Measurements from ENCODE around the gene SORD. TPM values are rescaled to one million over a fixed set of nuclear protein-coding genes. Genes with fewer than 3 reads are reported as not detected.
"Not testable (repeated sequence)": the region's sequence is repeated elsewhere in the genome, so short reads cannot be mapped to it uniquely, and the experiment has no call there.

Gene SORD
- total RNA-seq, 1 donor from 2014 or later: 15.5 TPM

DNA sequence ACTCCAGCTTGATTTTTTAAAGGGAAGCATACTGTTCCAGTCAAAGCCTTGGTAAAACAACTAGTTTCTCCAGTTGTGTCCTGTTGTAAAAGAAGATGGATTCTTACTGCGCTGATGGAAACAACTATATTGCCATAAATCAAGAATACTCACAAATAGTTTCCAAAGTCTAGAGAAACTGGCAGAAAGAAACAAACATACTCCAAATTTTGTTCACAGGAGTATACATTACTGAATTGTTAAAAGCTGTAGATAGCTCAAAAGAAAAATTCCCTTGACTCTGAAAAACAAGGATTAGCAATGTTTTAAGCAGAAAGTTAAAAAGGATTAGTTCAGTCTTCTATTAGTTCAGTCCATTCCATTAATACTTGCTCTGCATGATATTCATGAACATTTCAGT is 27.6 kb downstream of the SORD start:
- H3K27me3 Mint-ChIP-seq: no peaks in the 10 kb centered on the region
- no peak overlapping the region for H3K27ac Mint-ChIP-seq
- intact Hi-C loops (cut with micrococcal nuclease): no loop called here
- ATAC-seq (ENCODE audit: low read depth) (no peak), DNase-seq (no peak)
- CTCF ChIA-PET: interaction anchor here (1.8 kb wide), 1 partner anchor 67 kb away, joined by 6 read pairs; no protein-coding TSS in a partner anchor
- H3K4me3 Mint-ChIP-seq: no peak overlapping the region
- peaks cover 30% of the 10 kb centered on the region for H3K4me1 Mint-ChIP-seq
- peaks cover 12% of the 10 kb centered on the region for H3K36me3 Mint-ChIP-seq (ENCODE audit: low read depth)
- TF ChIP-seq, protein P1, sequence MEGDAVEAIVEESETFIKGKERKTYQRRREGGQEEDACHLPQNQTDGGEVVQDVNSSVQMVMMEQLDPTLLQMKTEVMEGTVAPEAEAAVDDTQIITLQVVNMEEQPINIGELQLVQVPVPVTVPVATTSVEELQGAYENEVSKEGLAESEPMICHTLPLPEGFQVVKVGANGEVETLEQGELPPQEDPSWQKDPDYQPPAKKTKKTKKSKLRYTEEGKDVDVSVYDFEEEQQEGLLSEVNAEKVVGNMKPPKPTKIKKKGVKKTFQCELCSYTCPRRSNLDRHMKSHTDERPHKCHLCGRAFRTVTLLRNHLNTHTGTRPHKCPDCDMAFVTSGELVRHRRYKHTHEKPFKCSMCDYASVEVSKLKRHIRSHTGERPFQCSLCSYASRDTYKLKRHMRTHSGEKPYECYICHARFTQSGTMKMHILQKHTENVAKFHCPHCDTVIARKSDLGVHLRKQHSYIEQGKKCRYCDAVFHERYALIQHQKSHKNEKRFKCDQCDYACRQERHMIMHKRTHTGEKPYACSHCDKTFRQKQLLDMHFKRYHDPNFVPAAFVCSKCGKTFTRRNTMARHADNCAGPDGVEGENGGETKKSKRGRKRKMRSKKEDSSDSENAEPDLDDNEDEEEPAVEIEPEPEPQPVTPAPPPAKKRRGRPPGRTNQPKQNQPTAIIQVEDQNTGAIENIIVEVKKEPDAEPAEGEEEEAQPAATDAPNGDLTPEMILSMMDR (IDR thresholded peaks at IDR 0.05): no peak
- H3K9me3 Mint-ChIP-seq: no peaks in the 10 kb centered on the region
- POLR2A ChIA-PET: no interaction called here

DNA sequence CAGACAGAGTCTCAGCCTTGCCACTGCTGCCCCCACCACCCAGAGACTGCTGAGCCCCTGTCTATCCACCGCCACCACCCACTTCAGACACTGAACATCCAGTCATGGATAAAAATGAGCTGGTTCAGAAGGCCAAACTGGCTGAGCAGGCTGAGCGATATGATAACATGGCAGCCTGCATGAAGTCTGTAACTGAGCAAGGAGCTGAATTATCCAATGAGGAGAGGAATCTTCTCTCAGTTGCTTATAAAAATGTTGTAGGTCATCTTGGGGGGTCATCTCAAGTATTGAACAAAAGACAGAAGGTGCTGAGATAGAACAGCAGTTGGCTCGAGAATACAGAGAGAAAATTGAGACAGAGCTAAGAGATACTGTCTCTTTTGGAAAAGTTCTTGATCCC is 29.7 kb downstream of the SORD start:
- CTCF ChIA-PET; intact Hi-C loops (cut with micrococcal nuclease); H3K27me3 Mint-ChIP-seq; H3K9me3 Mint-ChIP-seq; H3K27ac Mint-ChIP-seq; ATAC-seq (ENCODE audit: low read depth); POLR2A ChIA-PET; DNase-seq; H3K4me3 Mint-ChIP-seq: not testable (repeated sequence)
- peaks cover 22% of the 10 kb centered on the region for H3K4me1 Mint-ChIP-seq
- H3K36me3 Mint-ChIP-seq (ENCODE audit: low read depth): peaks cover 12% of the 10 kb centered on the region

DNA sequence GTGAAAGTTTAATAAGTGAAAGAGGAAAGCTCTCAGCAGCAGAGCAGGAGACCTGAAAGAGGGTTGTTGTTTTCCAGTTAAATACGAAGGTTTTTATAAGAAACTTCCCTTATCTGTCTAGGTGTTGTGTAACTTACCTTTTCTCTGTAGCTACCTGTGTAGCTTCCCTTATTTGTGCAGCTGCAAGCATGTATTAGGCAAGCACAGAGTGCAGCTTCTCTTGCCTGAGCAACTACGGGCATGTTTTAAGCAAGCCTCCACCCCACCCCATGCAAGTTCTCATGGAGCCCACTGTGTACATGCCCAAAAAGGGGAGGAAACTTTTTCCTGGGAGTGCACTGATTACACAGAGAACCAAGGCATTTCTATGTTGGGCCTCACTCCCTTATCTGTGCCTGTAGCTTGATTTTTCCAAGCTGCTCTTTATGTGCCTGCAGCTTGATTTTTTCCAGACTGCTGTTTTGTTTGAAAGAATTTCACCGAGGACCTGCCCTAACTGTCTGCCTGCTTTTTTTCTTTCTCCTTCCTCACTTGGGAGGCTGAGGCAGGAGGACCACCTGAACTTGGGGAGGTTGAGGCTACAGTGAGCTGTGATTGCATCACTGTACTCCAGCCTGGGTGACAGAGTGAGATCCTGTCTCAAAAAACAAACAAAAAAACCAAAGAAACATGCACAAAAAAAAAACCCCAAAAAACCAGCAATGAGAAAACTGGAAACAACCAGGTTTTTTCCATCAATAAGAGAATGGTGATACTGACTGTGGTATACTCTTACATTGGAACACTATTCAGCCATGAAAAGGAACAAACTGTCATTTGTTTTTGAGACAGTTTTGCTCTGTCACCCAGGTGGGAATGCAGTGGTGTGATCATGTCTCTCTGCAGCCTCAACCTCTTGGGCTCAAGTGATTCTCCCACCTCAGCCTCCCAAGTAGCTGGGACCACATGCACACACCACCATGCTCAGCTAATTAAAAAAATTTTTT is 36.0 kb downstream of the SORD start:
- H3K4me1 Mint-ChIP-seq; intact Hi-C loops (cut with micrococcal nuclease); H3K27ac Mint-ChIP-seq; H3K27me3 Mint-ChIP-seq; ATAC-seq (ENCODE audit: low read depth); H3K9me3 Mint-ChIP-seq; H3K4me3 Mint-ChIP-seq; POLR2A ChIA-PET; CTCF ChIA-PET; DNase-seq: not testable (repeated sequence)
- H3K36me3 Mint-ChIP-seq (ENCODE audit: low read depth): peaks cover 16% of the 10 kb centered on the region

DNA sequence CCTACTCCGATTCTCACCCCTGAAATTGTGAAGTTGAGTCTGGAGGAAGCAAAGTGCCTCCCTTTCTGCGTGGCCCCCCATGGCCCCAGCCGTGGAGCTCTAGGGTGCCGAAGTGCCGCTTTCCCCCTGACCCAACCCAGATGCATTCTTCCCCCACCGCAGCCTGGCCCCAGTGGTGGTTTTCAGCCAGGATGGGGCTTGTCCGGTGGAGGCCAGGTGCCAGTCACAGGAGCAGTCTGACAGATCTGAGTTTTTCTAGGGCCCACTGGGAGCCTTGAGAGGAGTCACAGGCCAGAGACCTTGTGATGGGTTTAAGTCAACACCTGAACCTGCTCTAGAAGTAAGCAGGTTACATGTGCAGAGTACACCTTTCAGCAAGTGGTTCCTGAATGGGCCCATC is 39.3 kb downstream of the SORD start:
- CTCF ChIA-PET; H3K27me3 Mint-ChIP-seq; H3K4me1 Mint-ChIP-seq; H3K4me3 Mint-ChIP-seq; ATAC-seq (ENCODE audit: low read depth); DNase-seq; intact Hi-C loops (cut with micrococcal nuclease); POLR2A ChIA-PET; H3K27ac Mint-ChIP-seq; H3K9me3 Mint-ChIP-seq: not testable (repeated sequence)
- H3K36me3 Mint-ChIP-seq (ENCODE audit: low read depth): peaks cover 20% of the 10 kb centered on the region

DNA sequence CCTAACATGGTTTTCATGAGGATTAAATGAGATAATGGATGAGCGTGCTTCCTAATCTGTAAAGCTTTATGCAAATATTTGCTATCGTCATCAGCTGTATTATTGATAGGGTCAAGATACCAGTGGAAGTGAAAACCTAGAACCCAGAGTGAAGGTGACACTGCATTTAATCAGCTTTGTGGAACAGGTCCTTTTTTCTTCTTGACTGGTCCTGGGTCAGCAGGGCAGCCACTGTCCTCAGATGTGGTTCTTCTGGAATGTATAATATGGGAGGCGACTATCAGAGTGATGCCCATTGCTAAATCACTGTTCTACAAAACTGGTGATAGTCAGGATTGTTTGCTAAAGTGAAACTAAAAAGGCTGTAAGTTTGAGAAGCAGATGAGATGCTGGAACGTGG is 41.4 kb downstream of the SORD start:
- no peak for ATAC-seq (ENCODE audit: low read depth)
- peaks cover 22% of the 10 kb centered on the region for H3K36me3 Mint-ChIP-seq (ENCODE audit: low read depth)
- ChIA-PET CTCF (no interaction called here), POLR2A (no interaction called here)
- H3K4me3 Mint-ChIP-seq: no peak overlapping the region
- TF ChIP-seq, protein P1 (IDR thresholded peaks at IDR 0.05): no peak
- H3K9me3 Mint-ChIP-seq: no peaks in the 10 kb centered on the region
- peaks cover 10% of the 10 kb centered on the region for H3K4me1 Mint-ChIP-seq
- no peak for DNase-seq
- no peak overlapping the region for H3K27ac Mint-ChIP-seq
- H3K27me3 Mint-ChIP-seq: no peaks in the 10 kb centered on the region
- intact Hi-C loops (cut with micrococcal nuclease): no loop called here

DNA sequence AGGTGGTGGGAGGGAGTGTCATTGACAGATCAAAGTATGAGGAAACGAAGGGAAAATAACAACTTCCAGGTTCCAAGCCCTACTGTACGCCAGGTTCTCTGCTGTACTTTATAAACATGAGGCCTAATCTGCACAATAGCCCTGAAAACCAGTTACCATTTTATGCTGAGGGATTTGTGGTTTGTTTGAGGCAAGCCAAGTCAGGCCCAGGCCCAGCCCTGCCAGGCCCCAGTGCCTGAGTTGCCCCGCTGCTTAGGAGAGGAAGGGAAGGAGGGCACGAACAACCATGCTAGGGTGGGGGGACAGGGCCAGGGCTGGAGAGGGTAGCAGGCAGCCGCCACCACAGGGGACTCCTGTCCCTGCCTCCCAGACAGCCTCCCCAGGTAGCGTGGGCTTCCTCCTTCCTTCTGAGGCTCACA is 47.0 kb downstream of the SORD start:
- H3K27ac Mint-ChIP-seq: not testable (repeated sequence)

DNA sequence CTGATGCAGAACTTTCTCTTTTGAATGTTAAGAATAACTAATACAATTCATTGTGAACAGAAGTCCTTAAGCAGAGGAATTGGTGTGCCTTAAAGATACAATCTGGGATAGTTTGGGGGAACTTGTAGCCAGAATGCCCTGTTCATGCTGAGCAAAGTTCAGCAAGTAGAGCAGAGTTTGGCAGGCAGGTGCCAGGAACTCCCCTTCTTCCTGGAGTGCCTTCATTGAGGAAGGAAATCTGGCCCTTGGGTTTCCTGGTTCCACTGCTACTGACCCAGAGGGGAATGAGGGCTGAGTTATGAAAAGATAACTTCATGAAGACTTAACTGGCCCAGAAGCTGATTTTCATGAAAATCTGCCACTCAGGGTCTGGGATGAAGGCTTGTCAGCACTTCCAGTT is 50.6 kb downstream of the SORD start:
- DNase-seq; intact Hi-C loops (cut with micrococcal nuclease); ATAC-seq (ENCODE audit: low read depth); H3K27ac Mint-ChIP-seq; H3K4me3 Mint-ChIP-seq; H3K9me3 Mint-ChIP-seq; POLR2A ChIA-PET; CTCF ChIA-PET; H3K27me3 Mint-ChIP-seq; H3K4me1 Mint-ChIP-seq: not testable (repeated sequence)
- peaks cover 11% of the 10 kb centered on the region for H3K36me3 Mint-ChIP-seq (ENCODE audit: low read depth)

More for the DNA sequence above, 47.0 kb downstream of the SORD start:
- POLR2A ChIA-PET; ATAC-seq (ENCODE audit: low read depth); DNase-seq; intact Hi-C loops (cut with micrococcal nuclease); H3K4me1 Mint-ChIP-seq; H3K4me3 Mint-ChIP-seq; H3K27me3 Mint-ChIP-seq; CTCF ChIA-PET; H3K9me3 Mint-ChIP-seq: not testable (repeated sequence)
- H3K36me3 Mint-ChIP-seq (ENCODE audit: low read depth): peaks cover 19% of the 10 kb centered on the region

DNA sequence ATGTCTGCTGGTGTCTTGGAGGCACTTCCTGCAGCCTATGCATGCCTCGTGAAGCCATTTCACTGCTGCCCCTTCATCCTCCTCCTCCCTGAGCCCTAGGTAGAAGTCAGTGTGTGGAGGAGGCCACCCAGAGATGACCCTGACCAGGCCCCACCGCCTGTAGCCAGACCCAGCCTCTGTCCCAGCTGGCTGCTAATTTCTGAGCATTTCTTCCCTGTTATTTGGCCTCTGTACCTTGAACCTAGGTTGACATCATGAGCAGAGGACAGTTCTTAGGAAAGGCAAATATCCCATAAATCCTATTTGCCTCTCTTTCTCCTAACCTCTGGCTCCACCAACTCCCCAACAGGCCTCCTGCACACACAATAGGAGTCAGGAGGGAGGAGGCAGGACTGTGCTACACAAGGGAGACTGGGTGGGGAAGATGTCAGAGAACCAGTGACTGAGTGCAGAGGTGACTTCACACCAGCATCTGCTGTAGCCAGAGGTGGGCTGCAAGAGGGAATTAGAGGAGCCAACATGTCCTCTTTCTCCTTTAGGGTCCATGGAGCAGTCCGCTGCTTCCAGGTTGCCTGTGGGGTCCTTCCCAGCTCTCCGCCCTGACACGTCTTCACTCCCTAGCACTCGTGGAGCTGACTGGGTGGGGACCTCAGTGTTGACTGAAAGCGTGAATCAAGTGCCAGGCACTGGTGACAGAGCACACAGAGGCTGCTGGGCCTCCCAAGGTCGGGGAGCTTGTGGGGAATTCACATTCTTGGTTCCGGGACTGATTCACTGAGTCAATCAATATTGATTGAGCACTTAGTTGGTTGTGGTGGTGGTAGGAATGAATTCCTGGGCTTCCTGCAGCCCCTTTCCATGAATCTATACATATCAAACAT is 52.7 kb downstream of the SORD start:
- POLR2A ChIA-PET; H3K4me3 Mint-ChIP-seq; H3K27ac Mint-ChIP-seq; DNase-seq; H3K36me3 Mint-ChIP-seq (ENCODE audit: low read depth); CTCF ChIA-PET; H3K27me3 Mint-ChIP-seq; ATAC-seq (ENCODE audit: low read depth); H3K4me1 Mint-ChIP-seq; intact Hi-C loops (cut with micrococcal nuclease); H3K9me3 Mint-ChIP-seq: not testable (repeated sequence)

DNA sequence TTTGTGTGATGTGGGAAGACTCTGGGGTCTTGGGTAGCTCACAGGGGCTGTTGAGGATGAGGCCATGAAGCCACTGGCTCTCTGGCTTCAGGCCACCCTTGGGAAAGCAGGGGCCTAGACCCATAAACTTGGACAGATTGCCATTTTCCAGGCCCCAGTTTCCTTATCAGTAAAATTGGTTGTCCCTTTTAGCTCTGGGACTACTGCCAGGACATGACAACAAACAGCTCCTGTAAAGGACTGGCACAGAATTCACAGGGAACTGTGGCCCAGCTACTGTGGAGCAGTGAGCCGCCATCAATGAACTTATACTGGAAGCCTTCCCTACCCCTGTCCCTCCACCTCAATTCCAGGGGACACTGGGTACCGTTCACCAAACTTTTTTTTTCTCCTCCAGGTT is 54.4 kb downstream of the SORD start:
- DNase-seq; intact Hi-C loops (cut with micrococcal nuclease); H3K4me1 Mint-ChIP-seq; CTCF ChIA-PET; ATAC-seq (ENCODE audit: low read depth); POLR2A ChIA-PET; H3K27me3 Mint-ChIP-seq; H3K27ac Mint-ChIP-seq; H3K9me3 Mint-ChIP-seq; H3K4me3 Mint-ChIP-seq; H3K36me3 Mint-ChIP-seq (ENCODE audit: low read depth): not testable (repeated sequence)

DNA sequence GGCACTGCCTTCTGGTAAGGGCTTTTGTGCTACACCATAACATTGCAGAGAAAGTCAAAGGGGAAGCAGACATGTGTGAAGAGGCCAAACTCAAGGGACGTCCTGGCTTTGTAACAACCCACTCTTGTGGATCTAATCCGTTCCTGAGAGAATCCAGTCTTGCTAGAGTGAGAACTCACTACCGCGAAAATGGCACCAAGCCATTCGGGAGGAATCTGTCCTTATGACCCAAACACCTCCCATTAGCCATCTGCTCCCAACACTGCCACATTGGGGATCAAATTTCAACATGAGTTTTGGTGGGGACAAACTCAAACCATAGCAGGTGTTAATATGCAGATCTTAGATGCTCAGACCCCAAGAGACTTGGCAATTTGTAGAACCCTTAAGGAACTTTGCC is 56.2 kb downstream of the SORD start:
- DNase-seq; H3K9me3 Mint-ChIP-seq; H3K27me3 Mint-ChIP-seq; CTCF ChIA-PET; H3K4me3 Mint-ChIP-seq; H3K27ac Mint-ChIP-seq; POLR2A ChIA-PET; H3K36me3 Mint-ChIP-seq (ENCODE audit: low read depth); ATAC-seq (ENCODE audit: low read depth); intact Hi-C loops (cut with micrococcal nuclease); H3K4me1 Mint-ChIP-seq: not testable (repeated sequence)

Measured in activated B cell treated with CpG ODN at 0.5 μM for 24 hours (primary cell).